Nephron (organoid): ENCODE results near the gene THTPA.
A peak's percentile ranks its signal among the peaks of the same experiment; 100 is the strongest.
"Not testable (repeated sequence)": the region's sequence is repeated elsewhere in the genome, so short reads cannot be mapped to it uniquely, and the experiment has no call there.

Source experiments
- H3K27ac Mint-ChIP-seq, 3 experiments: 2 replicates each; pipeline ENCODE4 v1.8.0; 2020; ENCODE audit warnings: mixed read lengths in 3 of 3, mild to moderate bottlenecking in 2 of 3, moderate library complexity in 1 of 3
- H3K27me3 Mint-ChIP-seq: 2 replicates; pipeline ENCODE4 v1.8.0; 2021; ENCODE audit warnings: low read depth, mild to moderate bottlenecking, moderate library complexity, mixed read lengths
- H3K36me3 Mint-ChIP-seq: 2 replicates; pipeline ENCODE4 v1.8.0; 2020; ENCODE audit warnings: low read depth, mixed read lengths
- H3K4me1 Mint-ChIP-seq: 2 replicates; pipeline ENCODE4 v1.8.0; 2020; ENCODE audit warnings: mixed read lengths
- H3K4me3 Mint-ChIP-seq, 3 experiments: 2 replicates each; pipeline ENCODE4 v1.8.0; 2020; ENCODE audit warnings: mild to moderate bottlenecking in 3 of 3, mixed read lengths in 3 of 3, moderate library complexity in 2 of 3
- H3K9me3 Mint-ChIP-seq: 2 replicates; pipeline ENCODE4 v1.8.0; 2020; ENCODE audit warnings: mixed read lengths
- CTCF ChIP-seq, 3 experiments: fragments of 200-600 bp; sonication (generic); IDR thresholded peaks; one replicate each; pipeline ENCODE4 v1.5.0; 2021; ENCODE audit warnings: antibody characterized with exemption in 3 of 3; ENCODE audit not compliant: unreplicated experiment in 3 of 3

The THTPA gene

GRCh38 chr14:23536494-23536893, 19.6 kb upstream of the THTPA start:
- no peak for TF ChIP-seq CTCF (IDR thresholded peaks at IDR 0.05; ENCODE audit: unreplicated experiment in 3 of 3)
- no peaks in the 10 kb centered on the region for H3K27me3 Mint-ChIP-seq
- no peak overlapping the region for H3K27ac Mint-ChIP-seq
- no peak overlapping the region for H3K4me3 Mint-ChIP-seq
- no peaks in the 10 kb centered on the region for H3K9me3 Mint-ChIP-seq
- H3K4me1 Mint-ChIP-seq, result peaks cover 28% of the 10 kb centered on the region
- peaks cover 3% of the 10 kb centered on the region for H3K36me3 Mint-ChIP-seq

GRCh38 chr14:23536906-23537305, 19.2 kb upstream of the THTPA start:
- Mint-ChIP-seq H3K4me1 (peaks cover 28% of the 10 kb centered on the region), H3K27ac (peak overlapping the region in 2 of 3 experiments; percentile 53 to 92)
- H3K27me3 Mint-ChIP-seq, H3K36me3 Mint-ChIP-seq, H3K9me3 Mint-ChIP-seq, H3K4me3 Mint-ChIP-seq: not testable (repeated sequence)

GRCh38 chr14:23537351-23538049, 18.6 kb upstream of the THTPA start:
- no peak overlapping the region for H3K4me3 Mint-ChIP-seq
- peaks cover 3% of the 10 kb centered on the region for H3K36me3 Mint-ChIP-seq
- H3K4me1 Mint-ChIP-seq, result peaks cover 28% of the 10 kb centered on the region
- H3K27ac Mint-ChIP-seq, result peak overlapping the region; percentile 77 to 92 (median 91)
- H3K27me3 Mint-ChIP-seq, result no peaks in the 10 kb centered on the region
- no peak for TF ChIP-seq CTCF (IDR thresholded peaks at IDR 0.05; ENCODE audit: unreplicated experiment in 3 of 3)
- H3K9me3 Mint-ChIP-seq, result no peaks in the 10 kb centered on the region

GRCh38 chr14:23538050-23538718, 17.9 kb upstream of the THTPA start:
- no peak for TF ChIP-seq CTCF (IDR thresholded peaks at IDR 0.05; ENCODE audit: unreplicated experiment in 3 of 3)
- Mint-ChIP-seq H3K4me1 (peaks cover 28% of the 10 kb centered on the region), H3K9me3 (no peaks in the 10 kb centered on the region), H3K27me3 (no peaks in the 10 kb centered on the region), H3K36me3 (peaks cover 3% of the 10 kb centered on the region), H3K4me3 (peak overlapping the region; percentile 14 to 64 (median 47)), H3K27ac (peak overlapping the region; percentile 77 to 92 (median 91))

GRCh38 chr14:23538785-23539184, 17.3 kb upstream of the THTPA start:
- H3K9me3 Mint-ChIP-seq, result no peaks in the 10 kb centered on the region

More at GRCh38 chr14:23538785-23539184, 17.3 kb upstream of the THTPA start:
- Mint-ChIP-seq H3K36me3 (peaks cover 3% of the 10 kb centered on the region), H3K4me3 (peak overlapping the region; percentile 14 to 64 (median 47)), H3K27me3 (no peaks in the 10 kb centered on the region), H3K27ac (peak overlapping the region; percentile 77 to 92 (median 91)), H3K4me1 (peaks cover 31% of the 10 kb centered on the region)
- no peak for TF ChIP-seq CTCF (IDR thresholded peaks at IDR 0.05; ENCODE audit: unreplicated experiment in 3 of 3)
